HFFc6 (cell line): ENCODE measurements around the gene TXNIP. TPM values are rescaled to one million over a fixed set of nuclear protein-coding genes. Genes with fewer than 3 reads are reported as not detected.

Source experiments
- DNase-seq: peaks from one replicate; pipeline ENCODE4 v3.0.0-alpha.2; 2018
- H3K27ac Mint-ChIP-seq: 2 replicates; pipeline ENCODE4 v1.8.0; 2020; ENCODE audit warnings: mild to moderate bottlenecking, mixed read lengths
- H3K27me3 Mint-ChIP-seq: 2 replicates; pipeline ENCODE4 v1.8.0; 2021; ENCODE audit warnings: mild to moderate bottlenecking, moderate library complexity, mixed read lengths; ENCODE audit not compliant: insufficient read depth
- H3K36me3 Mint-ChIP-seq: 2 replicates; pipeline ENCODE4 v1.8.0; 2021; ENCODE audit warnings: low read depth, mixed read lengths
- H3K4me1 Mint-ChIP-seq: 2 replicates; pipeline ENCODE4 v1.8.0; 2020; ENCODE audit warnings: low read depth, mixed read lengths
- H3K4me3 Mint-ChIP-seq: 2 replicates; pipeline ENCODE4 v1.8.0; 2020; ENCODE audit warnings: mild to moderate bottlenecking, moderate library complexity, mixed read lengths
- H3K9me3 Mint-ChIP-seq: 2 replicates; pipeline ENCODE4 v1.8.0; 2020; ENCODE audit warnings: mild to moderate bottlenecking, mixed read lengths
- CTCF ChIP-seq: fragments of 200-600 bp; sonication (generic); IDR thresholded peaks from 2 replicates; pipeline ENCODE4 v1.5.0; 2021; ENCODE audit warnings: antibody characterized with exemption, mild to moderate bottlenecking
- total RNA-seq, 6 experiments: library from RNA; stranded (reverse); fragmentation: NEBNext Ultra II Directional; extraction: Animal tissue kit (Norgen Biotek cat#: 25700); gene quantifications; 2 replicates in 1 of 6; 3 replicates in 5 of 6; pipeline ENCODE4 v1.2.3, GENCODE V29; 2021

TXNIP gene
- total RNA-seq, 6 experiments from 2014 or later, result 49.2 to 78.0 (median 59.5) TPM

DNA sequence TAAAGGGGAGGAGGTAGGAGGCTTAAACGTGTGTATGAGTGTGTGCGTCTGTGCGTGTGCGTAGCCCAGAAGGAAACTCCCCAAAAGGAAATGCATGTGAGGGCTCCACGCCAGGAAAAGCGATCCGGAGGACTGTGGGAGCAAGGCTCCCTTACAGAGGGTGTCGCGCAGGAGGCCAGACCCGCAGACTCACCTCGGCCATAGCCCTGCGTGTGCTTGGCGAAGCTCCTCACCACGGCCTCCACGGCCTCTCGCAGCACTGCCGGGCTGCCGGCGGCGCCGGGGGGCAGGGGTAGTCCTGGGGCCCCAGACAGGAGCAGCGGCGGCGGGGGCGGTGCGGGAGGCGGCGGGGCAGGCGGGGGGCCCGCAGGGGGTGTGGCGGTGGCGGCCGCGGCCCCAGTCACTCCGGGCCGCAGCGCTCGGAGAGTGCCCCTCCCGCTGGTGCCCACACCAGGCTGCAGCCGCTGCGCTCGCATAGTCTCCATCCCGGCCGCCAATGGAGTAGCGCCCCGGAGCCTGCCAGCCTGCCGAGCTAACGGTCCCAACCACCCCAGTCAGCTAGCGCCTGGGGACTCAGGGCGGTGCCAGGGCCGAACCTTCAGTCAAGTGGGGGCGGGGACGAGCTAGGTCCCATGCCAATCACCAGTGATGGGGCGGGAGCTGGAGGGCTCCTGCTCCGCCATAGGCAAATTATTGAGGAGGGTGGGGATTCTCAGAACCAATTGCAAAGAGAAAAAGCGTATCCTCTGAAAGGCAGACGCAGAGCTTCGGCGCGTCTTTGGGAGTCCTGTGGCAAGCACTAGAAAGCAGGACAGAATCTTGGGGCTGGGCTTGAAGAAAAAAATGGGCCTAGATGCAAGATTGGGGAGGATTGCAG is 38.7 kb downstream of the TXNIP start, which contains the start of gene LIX1L:
Gene LIX1L (minus strand): TSS at position 575 of the 877 bp plus-strand sequence. CDS start 90 bp downstream, at position 485.
- Mint-ChIP-seq H3K27me3 (no peaks in the 10 kb centered on the region), H3K36me3 (0 out of 2 replicates have a peak, but pooled peaks cover 7% of the 10 kb centered on the region), H3K9me3 (no peaks in the 10 kb centered on the region), H3K27ac (peak within 1 kb of the TSS; percentile 81), H3K4me3 (peak within 1 kb of the TSS; percentile 90), H3K4me1 (peaks cover 71% of the 10 kb centered on the region)
- no peak for TF ChIP-seq CTCF
- peak; percentile 97 for DNase-seq

DNA sequence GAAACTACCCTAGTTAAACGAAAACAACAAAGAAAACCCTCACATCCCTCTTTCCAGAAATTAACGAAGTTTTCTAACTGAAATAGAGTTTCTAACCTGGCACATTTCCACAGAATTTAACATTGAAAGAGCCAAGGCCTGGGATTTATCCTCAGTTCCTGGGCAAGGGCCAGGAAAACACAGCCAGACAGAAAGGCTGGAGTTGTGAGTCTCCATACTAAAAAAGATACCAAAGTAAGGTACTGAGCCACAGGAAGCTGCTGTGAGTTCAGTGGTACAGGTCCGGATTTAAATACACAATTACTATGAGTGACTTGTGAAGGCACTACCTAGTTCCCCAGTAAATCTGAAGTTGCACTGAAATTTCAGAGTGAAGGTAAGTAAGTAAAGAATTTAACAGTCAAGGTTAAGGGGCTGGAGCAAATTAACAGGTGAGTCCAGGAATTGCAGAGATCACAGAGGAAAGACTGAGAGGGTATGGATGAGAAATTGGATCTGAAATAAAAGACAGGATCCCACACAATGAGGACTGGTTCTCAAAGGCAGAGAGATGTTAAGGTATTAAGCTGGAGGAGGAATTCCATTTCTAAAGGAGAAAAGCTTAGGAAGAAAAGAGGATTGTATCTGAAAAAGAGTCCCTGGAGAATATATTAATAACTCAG is 39.5 kb downstream of the TXNIP start:
- peak overlapping the region; percentile 81 for H3K27ac Mint-ChIP-seq
- H3K4me1 Mint-ChIP-seq, result peaks cover 74% of the 10 kb centered on the region
- peak overlapping the region; percentile 90 for H3K4me3 Mint-ChIP-seq
- peaks cover 12% of the 10 kb centered on the region for H3K36me3 Mint-ChIP-seq
- DNase-seq, result no peak
- no peaks in the 10 kb centered on the region for H3K9me3 Mint-ChIP-seq
- H3K27me3 Mint-ChIP-seq, result no peaks in the 10 kb centered on the region
- no peak for TF ChIP-seq CTCF

DNA sequence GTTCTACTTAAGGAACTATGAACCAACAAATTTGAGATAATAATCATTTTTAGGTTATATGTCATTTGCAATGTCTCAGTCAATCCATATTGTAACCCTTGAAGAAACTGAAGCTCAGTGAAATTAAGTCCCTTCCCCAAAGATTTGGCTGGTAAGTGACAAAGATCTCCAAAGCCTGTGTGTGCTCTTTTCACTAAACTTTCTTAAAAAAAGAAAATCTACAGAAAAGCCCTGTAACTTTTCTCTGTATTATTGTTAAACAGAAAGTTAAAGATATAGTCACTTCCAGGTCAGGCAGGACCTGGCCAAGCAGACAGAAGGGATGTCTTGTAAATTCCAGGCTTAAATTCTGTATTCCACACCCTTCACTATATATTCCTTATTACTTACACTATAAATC is 40.0 kb downstream of the TXNIP start:
- no peaks in the 10 kb centered on the region for H3K9me3 Mint-ChIP-seq
- DNase-seq, result no peak
- peak overlapping the region; percentile 81 for H3K27ac Mint-ChIP-seq
- H3K27me3 Mint-ChIP-seq, result no peaks in the 10 kb centered on the region
- no peak for TF ChIP-seq CTCF
- H3K4me3 Mint-ChIP-seq, result peak overlapping the region; percentile 90
- peaks cover 17% of the 10 kb centered on the region for H3K36me3 Mint-ChIP-seq
- peaks cover 79% of the 10 kb centered on the region for H3K4me1 Mint-ChIP-seq

- Mint-ChIP-seq H3K4me1 (peaks cover 80% of the 10 kb centered on the region), H3K9me3 (no peaks in the 10 kb centered on the region), H3K27ac (peak overlapping the region; percentile 81), H3K27me3 (no peaks in the 10 kb centered on the region), H3K4me3 (peak overlapping the region; percentile 90), H3K36me3 (peaks cover 25% of the 10 kb centered on the region)
- DNase-seq, result no peak
- TF ChIP-seq CTCF, result no peak
These were observed 40.9 kb downstream of the TXNIP start for GRCh38 chr1:145955436-145955835.

GRCh38 chr1:145953861-145954260 is 42.5 kb downstream of the TXNIP start:
- H3K4me1 Mint-ChIP-seq, result peaks cover 77% of the 10 kb centered on the region

More at GRCh38 chr1:145953861-145954260, 42.5 kb downstream of the TXNIP start:
- DNase-seq, result no peak
- Mint-ChIP-seq H3K4me3 (peak overlapping the region; percentile 11; the same call in 1 of the 2 replicates), H3K36me3 (peaks cover 31% of the 10 kb centered on the region), H3K27me3 (no peaks in the 10 kb centered on the region), H3K9me3 (no peaks in the 10 kb centered on the region), H3K27ac (no peak overlapping the region)
- TF ChIP-seq CTCF, result no peak
